ENCODE measurements around the gene DDAH2. TPM values are rescaled to one million over a fixed set of nuclear protein-coding genes. Genes with fewer than 3 reads are reported as not detected.

The DDAH2 gene
- total RNA-seq, 1 experiment from 2014 or later, result 43.4 TPM

- no peaks in the 10 kb centered on the region for H3K79me2 ChIP-seq (ENCODE audit: insufficient read depth, low read length)
- ChIA-PET CTCF (no interaction called here), RAD21 (ENCODE audit: low non-redundant PET in 1 of 2, low total read pairs in 2 of 2, uncharacterized antibody in 2 of 2, unreplicated experiment in 2 of 2) (no interaction called here), POLR2A (no interaction called here)
- no peak overlapping the region for H3K4me2 ChIP-seq (ENCODE audit: low read length)
- no peaks in the 10 kb centered on the region for H3K9me3 ChIP-seq (ENCODE audit: control insufficient read depth in 1 of 2, insufficient read depth in 1 of 2, low read depth in 1 of 2, low read length in 2 of 2)
- no TSS peak for BruUV-seq (replicated peaks)
- intact Hi-C loops (cut with micrococcal nuclease), result no loop called here
- H3K4me3 ChIP-seq (replicated peaks in 1 of 2; ENCODE audit: low read depth in 1 of 2, low read length in 2 of 2), result no peak overlapping the region
- TF ChIP-seq FOSL1 (IDR thresholded peaks at IDR 0.05; ENCODE audit: low read depth) (no peak), EZH2 (IDR thresholded peaks at IDR 0.05) (no peak), RAD21 (IDR thresholded peaks at IDR 0.05; ENCODE audit: low read depth) (no peak), SIN3A (IDR thresholded peaks at IDR 0.05; ENCODE audit: low read depth) (no peak), ZFX (IDR thresholded peaks at IDR 0.05) (no peak)
- H3K36me3 ChIP-seq (ENCODE audit: control insufficient read depth in 1 of 2, insufficient read depth in 2 of 2, low read length in 2 of 2), result peaks cover 2 to 22% of the 10 kb centered on the region in 2 experiments; a peak in 3 of 4 replicates
- H3K4me1 ChIP-seq (ENCODE audit: control insufficient read depth in 1 of 2, insufficient read depth in 2 of 2, low read length in 2 of 2), result peaks cover 3 to 6% of the 10 kb centered on the region in 2 experiments; a peak in 2 of 4 replicates
- no peak overlapping the region for H3K9ac ChIP-seq (ENCODE audit: low read length)
- no peak overlapping the region for H3K27ac ChIP-seq (ENCODE audit: low read depth, low read length)
- no peaks in the 10 kb centered on the region for H4K20me1 ChIP-seq (ENCODE audit: insufficient read depth)
- H2AFZ ChIP-seq (ENCODE audit: low read depth, low read length, poor library complexity, severe bottlenecking), result no peak overlapping the region
- H3K27me3 ChIP-seq (ENCODE audit: insufficient read depth, low read length), result no peaks in the 10 kb centered on the region
- DNase-seq (ENCODE audit: low read depth, low spot score) (no peak), ATAC-seq (no peak)
- H3K9me2 ChIP-seq (ENCODE audit: insufficient read depth), result no peaks in the 10 kb centered on the region
These were observed 20.4 kb upstream of the DDAH2 start for GRCh38 chr6:31749301-31750036.

- H3K36me3 ChIP-seq (ENCODE audit: control insufficient read depth in 1 of 2, insufficient read depth in 2 of 2, low read length in 2 of 2), result peaks cover 18 to 45% of the 10 kb centered on the region in 2 experiments; a peak in 3 of 4 replicates
- ATAC-seq (no peak), DNase-seq (ENCODE audit: low read depth, low spot score) (no peak)
- no peaks in the 10 kb centered on the region for H4K20me1 ChIP-seq (ENCODE audit: insufficient read depth)
- intact Hi-C loops (cut with micrococcal nuclease), result no loop called here
- no peak overlapping the region for H3K4me2 ChIP-seq (ENCODE audit: low read length)
- no peaks in the 10 kb centered on the region for H3K9me3 ChIP-seq (ENCODE audit: control insufficient read depth in 1 of 2, insufficient read depth in 1 of 2, low read depth in 1 of 2, low read length in 2 of 2)
- no TSS peak for BruUV-seq (replicated peaks)
- no peaks in the 10 kb centered on the region for H3K9me2 ChIP-seq (ENCODE audit: insufficient read depth)
- ChIA-PET POLR2A (no interaction called here), CTCF (no interaction called here), RAD21 (ENCODE audit: low non-redundant PET in 1 of 2, low total read pairs in 2 of 2, uncharacterized antibody in 2 of 2, unreplicated experiment in 2 of 2) (no interaction called here)
- H3K4me1 ChIP-seq (ENCODE audit: control insufficient read depth in 1 of 2, insufficient read depth in 2 of 2, low read length in 2 of 2), result peaks cover 9 to 26% of the 10 kb centered on the region in 2 experiments
- TF ChIP-seq JUND (IDR thresholded peaks at IDR 0.05) (no peak), EZH2phosphoT487 (IDR thresholded peaks at IDR 0.05; ENCODE audit: borderline replicate concordance) (no peak), TCF7L2 (IDR thresholded peaks at IDR 0.05; ENCODE audit: borderline replicate concordance, extremely low read depth, insufficient read depth, insufficient read length) (no peak), ZFX (IDR thresholded peaks at IDR 0.05) (no peak), RAD21 (IDR thresholded peaks at IDR 0.05; ENCODE audit: low read depth) (no peak), ATF3 (IDR thresholded peaks at IDR 0.05) (no peak), SP1 (IDR thresholded peaks at IDR 0.05; ENCODE audit: low read depth) (no peak), EZH2 (IDR thresholded peaks at IDR 0.05) (no peak), ZNF274 (IDR thresholded peaks at IDR 0.05; ENCODE audit: low read depth, low read length) (no peak), POLR2AphosphoS5 (IDR thresholded peaks at IDR 0.05; ENCODE audit: low read depth, low read length) (no peak), YY1 (IDR thresholded peaks at IDR 0.05; ENCODE audit: extremely low read depth, insufficient replicate concordance, low read depth, low read length) (no peak), POLR2A (IDR thresholded peaks at IDR 0.05; ENCODE audit: borderline replicate concordance, extremely low read depth, insufficient read depth, insufficient read length) (no peak), ELF1 (IDR thresholded peaks at IDR 0.05; ENCODE audit: borderline replicate concordance, low read depth) (no peak), REST (IDR thresholded peaks at IDR 0.05; ENCODE audit: low read depth) (no peak), EGR1 (IDR thresholded peaks at IDR 0.05; ENCODE audit: low read depth) (no peak)
- H3K9ac ChIP-seq (ENCODE audit: low read length), result no peak overlapping the region
- H2AFZ ChIP-seq (ENCODE audit: low read depth, low read length, poor library complexity, severe bottlenecking), result no peak overlapping the region
- no peak overlapping the region for H3K27ac ChIP-seq (ENCODE audit: low read depth, low read length)
- H3K4me3 ChIP-seq (replicated peaks in 1 of 2; ENCODE audit: low read depth in 1 of 2, low read length in 2 of 2), result no peak overlapping the region
- no peaks in the 10 kb centered on the region for H3K27me3 ChIP-seq (ENCODE audit: insufficient read depth, low read length)
- peaks cover 20% of the 10 kb centered on the region for H3K79me2 ChIP-seq (ENCODE audit: insufficient read depth, low read length)
These were observed 15.3 kb upstream of the DDAH2 start for GRCh38 chr6:31744422-31744821.
